HL-60 (cell line): ENCODE results near the gene HDGFL2.
"Not testable (repeated sequence)": the region's sequence is repeated elsewhere in the genome, so short reads cannot be mapped to it uniquely, and the experiment has no call there.

Experiments
- POLR2AphosphoS5 ChIP-seq: IDR thresholded peaks from 2 replicates; pipeline ENCODE4 v1.6.1; 2012; ENCODE audit warnings: low read depth
- TF ChIP-seq, protein P1 (sequence below): IDR thresholded peaks from one replicate; pipeline ENCODE4 v1.5.1; 2011; ENCODE audit warnings: low read length, control low read depth, inconsistent platforms; ENCODE audit not compliant: insufficient read depth

DNA sequence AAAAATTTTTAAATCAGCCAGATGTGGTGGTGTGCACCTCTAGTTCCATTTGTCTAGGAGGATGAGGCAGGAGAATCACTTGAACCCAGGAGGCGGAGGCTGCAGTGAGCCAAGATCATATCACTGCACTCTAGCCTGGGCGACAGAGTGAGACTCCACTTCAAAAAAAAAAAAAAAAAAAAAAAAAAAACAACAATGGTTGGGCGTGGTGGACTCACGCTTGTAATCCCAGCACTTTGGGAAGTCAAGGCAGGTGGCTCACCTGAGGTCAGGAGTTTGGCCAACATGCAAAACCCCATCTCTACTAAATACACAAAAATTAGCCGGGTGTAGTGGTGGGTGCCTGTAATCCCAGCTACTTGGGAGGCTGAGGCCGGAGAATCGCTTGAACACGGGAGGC lies 55.3 kb downstream of the HDGFL2 start:
- TF ChIP-seq, protein P1, sequence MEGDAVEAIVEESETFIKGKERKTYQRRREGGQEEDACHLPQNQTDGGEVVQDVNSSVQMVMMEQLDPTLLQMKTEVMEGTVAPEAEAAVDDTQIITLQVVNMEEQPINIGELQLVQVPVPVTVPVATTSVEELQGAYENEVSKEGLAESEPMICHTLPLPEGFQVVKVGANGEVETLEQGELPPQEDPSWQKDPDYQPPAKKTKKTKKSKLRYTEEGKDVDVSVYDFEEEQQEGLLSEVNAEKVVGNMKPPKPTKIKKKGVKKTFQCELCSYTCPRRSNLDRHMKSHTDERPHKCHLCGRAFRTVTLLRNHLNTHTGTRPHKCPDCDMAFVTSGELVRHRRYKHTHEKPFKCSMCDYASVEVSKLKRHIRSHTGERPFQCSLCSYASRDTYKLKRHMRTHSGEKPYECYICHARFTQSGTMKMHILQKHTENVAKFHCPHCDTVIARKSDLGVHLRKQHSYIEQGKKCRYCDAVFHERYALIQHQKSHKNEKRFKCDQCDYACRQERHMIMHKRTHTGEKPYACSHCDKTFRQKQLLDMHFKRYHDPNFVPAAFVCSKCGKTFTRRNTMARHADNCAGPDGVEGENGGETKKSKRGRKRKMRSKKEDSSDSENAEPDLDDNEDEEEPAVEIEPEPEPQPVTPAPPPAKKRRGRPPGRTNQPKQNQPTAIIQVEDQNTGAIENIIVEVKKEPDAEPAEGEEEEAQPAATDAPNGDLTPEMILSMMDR = not testable (repeated sequence)
- not testable (repeated sequence) for TF ChIP-seq POLR2AphosphoS5
